Gastrocnemius medialis (tissue), 4 donors: ENCODE measurements around the gene IFT81. TPM values are rescaled to one million over a fixed set of nuclear protein-coding genes. Genes with fewer than 3 reads are reported as not detected.
"Not testable (repeated sequence)": the region's sequence is repeated elsewhere in the genome, so short reads cannot be mapped to it uniquely, and the experiment has no call there.

Source experiments
- ATAC-seq, 2 donors: fragments of 150-250 bp; one replicate each; pipeline ENCODE4 v1.9.1; 2016
- DNase-seq, 2 donors: peaks; one replicate each; pipeline ENCODE4 v3.0.0-alpha.2; 2019
- H3K27ac ChIP-seq, 4 donors: fragments of 200-600 bp; sonication (generic); 1 replicate in 1 of 4; 2 replicates in 3 of 4; pipeline ENCODE4 v1.5.1; 2016 to 2018; ENCODE audit warnings: mild to moderate bottlenecking in 2 of 4, moderate library complexity in 1 of 4
- H3K27me3 ChIP-seq, 3 donors: fragments of 200-600 bp; sonication (generic) in 2 of 3; 1 replicate in 1 of 3; 2 replicates in 2 of 3; pipeline versions ENCODE4 v1.5.1 to v1.6.0; 2016 to 2019; ENCODE audit warnings: mild to moderate bottlenecking in 1 of 3, moderate library complexity in 1 of 3
- H3K36me3 ChIP-seq, 2 donors: fragments of 200-600 bp; sonication (generic) in 1 of 2; one replicate each; pipeline ENCODE4 v1.5.1; 2017 to 2018
- H3K4me1 ChIP-seq, 2 donors: fragments of 200-600 bp; sonication (generic) in 1 of 2; one replicate each; pipeline ENCODE4 v1.5.1; 2016 to 2017; ENCODE audit warnings: mild to moderate bottlenecking in 2 of 2
- H3K4me3 ChIP-seq, 4 donors: fragments of 200-600 bp; sonication (generic) in 3 of 4; 1 replicate in 1 of 4; 2 replicates in 3 of 4; pipeline ENCODE4 v1.5.1; 2016 to 2019; ENCODE audit warnings: mild to moderate bottlenecking in 2 of 4
- H3K9me3 ChIP-seq, 3 donors: fragments of 200-600 bp; sonication (generic) in 2 of 3; 1 replicate in 1 of 3; 2 replicates in 2 of 3; pipeline ENCODE4 v1.5.1; 2016 to 2019
- CTCF ChIP-seq, 5 experiments: fragments of 450-650 bp in 3 of 5; fragments of 200-600 bp in 2 of 5; sonication (generic) in 2 of 5; IDR thresholded peaks in 4 of 5; conservative IDR thresholded peaks in 1 of 5; 1 replicate in 4 of 5; 2 replicates in 1 of 5; pipeline ENCODE4 v1.5.1; 2016 to 2019; ENCODE audit warnings: antibody characterized with exemption in 5 of 5, mild to moderate bottlenecking in 3 of 5, moderate library complexity in 3 of 5
- POLR2A ChIP-seq, 2 donors: fragments of 450-650 bp; IDR thresholded peaks; one replicate each; pipeline ENCODE4 v1.6.1; 2017; ENCODE audit warnings: antibody characterized with exemption in 2 of 2, mild to moderate bottlenecking in 2 of 2, moderate library complexity in 2 of 2
- in situ Hi-C, 4 donors: fragments of 200-750 bp; cut with MboI; loops; one replicate each; pipeline versions ENCODE4 v1.15.0 to v1.8.0; 2017; ENCODE audit warnings: low sequenced_read_pairs in 4 of 4
- intact Hi-C: fragments of 100-400 bp; cut with DNase I; formaldehyde crosslinking; loops from one replicate; pipeline ENCODE4 v1.15.1; 2023; ENCODE audit warnings: low total_unique reads
- total RNA-seq, 4 donors: library from RNA; depleted of rRNA; stranded (reverse); fragments of >200 nt; gene quantifications; one replicate each; pipeline versions ENCODE4 v1.1.0 to v1.2.3, GENCODE V29; 2016

The IFT81 gene
- total RNA-seq, 4 donors from 2014 or later: 3.3 to 4.5 (median 3.7) TPM

- no peaks in the 10 kb centered on the region for H3K9me3 ChIP-seq
- H3K27ac ChIP-seq: peak overlapping the region; percentile 15 to 63 (median 26)
- no peaks in the 10 kb centered on the region for H3K36me3 ChIP-seq
- in situ Hi-C loops (no loop called here), intact Hi-C loops (no loop called here)
- no peak overlapping the region for H3K4me3 ChIP-seq
- peaks cover 0 to 10% of the 10 kb centered on the region in 2 donors for H3K4me1 ChIP-seq
- no peaks in the 10 kb centered on the region for H3K27me3 ChIP-seq
- TF ChIP-seq POLR2A (IDR thresholded peaks at IDR 0.05): no peak
- TF ChIP-seq CTCF (IDR thresholded peaks at IDR 0.05 in 4 of 5, conservative IDR thresholded peaks at IDR 0.05 in 1 of 5): no peak
- DNase-seq (no peak), ATAC-seq (no peak)
These were observed 79.4 kb downstream of the IFT81 start for GRCh38 chr12:110203546-110203945.

GRCh38 chr12:110205931-110206330 lies 81.8 kb downstream of the IFT81 start:
- Histone ChIP-seq H3K4me3 (no peak overlapping the region), H3K27ac (no peak overlapping the region), H3K27me3 (no peaks in the 10 kb centered on the region), H3K9me3 (no peaks in the 10 kb centered on the region), H3K4me1 (peaks cover 0 to 10% of the 10 kb centered on the region in 2 donors), H3K36me3 (no peaks in the 10 kb centered on the region)
- no peak for ATAC-seq
- in situ Hi-C loops: no loop called here
- intact Hi-C loops: no loop called here
- TF ChIP-seq CTCF (IDR thresholded peaks at IDR 0.05 in 4 of 5, conservative IDR thresholded peaks at IDR 0.05 in 1 of 5): no peak
- TF ChIP-seq POLR2A (IDR thresholded peaks at IDR 0.05): no peak
- DNase-seq: no peak

- DNase-seq, H3K27ac ChIP-seq, H3K9me3 ChIP-seq, H3K4me1 ChIP-seq, H3K36me3 ChIP-seq, H3K27me3 ChIP-seq, intact Hi-C loops, ATAC-seq, in situ Hi-C loops, H3K4me3 ChIP-seq: not testable (repeated sequence)
These were observed 87.7 kb downstream of the IFT81 start for GRCh38 chr12:110211639-110212536.

GRCh38 chr12:110217996-110218674 lies 94.0 kb downstream of the IFT81 start:
- Histone ChIP-seq H3K36me3 (no peaks in the 10 kb centered on the region), H3K4me1 (peaks cover 0 to 14% of the 10 kb centered on the region in 2 donors), H3K9me3 (no peaks in the 10 kb centered on the region), H3K4me3 (no peak overlapping the region), H3K27me3 (no peaks in the 10 kb centered on the region), H3K27ac (no peak overlapping the region)
- in situ Hi-C loops (no loop called here), intact Hi-C loops (no loop called here)
- TF ChIP-seq CTCF (IDR thresholded peaks at IDR 0.05 in 4 of 5, conservative IDR thresholded peaks at IDR 0.05 in 1 of 5) (no peak), POLR2A (IDR thresholded peaks at IDR 0.05) (no peak)
- ATAC-seq (no peak), DNase-seq (no peak)

- DNase-seq: no peak
- no peak for TF ChIP-seq CTCF (IDR thresholded peaks at IDR 0.05 in 4 of 5, conservative IDR thresholded peaks at IDR 0.05 in 1 of 5)
- no peak for TF ChIP-seq POLR2A (IDR thresholded peaks at IDR 0.05)
- Histone ChIP-seq H3K27ac (peak overlapping the region; percentile 75 to 82 (median 80)), H3K4me1 (peaks cover 15 to 31% of the 10 kb centered on the region in 2 donors), H3K27me3 (no peaks in the 10 kb centered on the region), H3K9me3 (no peaks in the 10 kb centered on the region), H3K36me3 (no peaks in the 10 kb centered on the region), H3K4me3 (no peak overlapping the region)
- in situ Hi-C loops (loop anchor here in 1 of 4 donors (10.0 kb wide), 1 partner anchor 117 kb away; no protein-coding TSS in a partner anchor), intact Hi-C loops (loop anchor here (5.0 kb wide), 1 partner anchor 50 kb away; no protein-coding TSS in a partner anchor)
- no peak for ATAC-seq
These were observed 97.9 kb downstream of the IFT81 start for GRCh38 chr12:110222027-110222426.
